ENCODE measurements around the gene CEPT1. TPM values are rescaled to one million over a fixed set of nuclear protein-coding genes. Genes with fewer than 3 reads are reported as not detected.

The CEPT1 gene
- total and polyA plus RNA-seq, 10 of the 15 experiments (the other 5 are each of a cell fraction or from before 2014, with no cell fraction given), result 29.4 to 77.9 (median 54.8) TPM

DNA sequence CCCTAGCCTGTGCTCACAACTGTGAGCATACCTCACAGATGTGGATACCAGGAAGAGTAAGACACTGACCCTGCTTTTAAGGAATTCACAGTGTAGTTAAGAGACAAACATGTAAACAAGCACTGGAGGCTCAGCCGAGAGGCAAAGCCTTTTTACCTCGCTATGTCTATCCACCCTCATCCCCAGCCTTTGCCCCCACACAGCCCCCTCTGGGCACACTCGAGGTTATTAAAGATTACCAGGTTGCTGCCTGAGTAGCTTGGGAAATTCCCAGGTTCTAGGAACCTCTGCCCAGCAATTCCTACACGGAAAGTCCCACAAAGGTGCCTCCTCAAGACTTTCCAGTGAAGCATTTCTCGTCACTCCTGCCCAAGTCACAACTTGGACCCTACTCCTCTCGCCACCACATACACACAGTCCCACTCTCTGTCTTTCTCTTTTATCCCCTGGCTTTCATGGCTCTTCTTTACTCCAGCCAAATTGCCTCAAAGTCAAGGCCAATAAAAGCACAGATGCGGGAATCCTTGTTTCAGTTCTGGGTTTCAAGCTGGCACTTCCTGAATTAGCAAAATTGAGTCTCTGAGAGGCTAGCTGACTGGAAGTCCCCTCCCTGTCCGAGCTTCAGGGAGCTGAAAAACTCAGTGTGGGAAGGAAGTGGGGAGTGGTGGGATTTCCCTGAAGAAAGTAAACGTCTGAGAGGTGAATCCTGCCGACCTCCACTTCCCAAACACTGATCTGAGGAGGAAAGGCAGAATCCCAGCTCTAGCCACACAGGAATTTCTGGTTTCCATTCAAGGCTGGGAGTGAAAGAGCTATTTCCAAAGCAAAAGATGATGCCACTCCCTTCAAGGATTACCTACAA lies 52.9 kb downstream of the CEPT1 start (continued):
- TF ChIP-seq, protein P1, sequence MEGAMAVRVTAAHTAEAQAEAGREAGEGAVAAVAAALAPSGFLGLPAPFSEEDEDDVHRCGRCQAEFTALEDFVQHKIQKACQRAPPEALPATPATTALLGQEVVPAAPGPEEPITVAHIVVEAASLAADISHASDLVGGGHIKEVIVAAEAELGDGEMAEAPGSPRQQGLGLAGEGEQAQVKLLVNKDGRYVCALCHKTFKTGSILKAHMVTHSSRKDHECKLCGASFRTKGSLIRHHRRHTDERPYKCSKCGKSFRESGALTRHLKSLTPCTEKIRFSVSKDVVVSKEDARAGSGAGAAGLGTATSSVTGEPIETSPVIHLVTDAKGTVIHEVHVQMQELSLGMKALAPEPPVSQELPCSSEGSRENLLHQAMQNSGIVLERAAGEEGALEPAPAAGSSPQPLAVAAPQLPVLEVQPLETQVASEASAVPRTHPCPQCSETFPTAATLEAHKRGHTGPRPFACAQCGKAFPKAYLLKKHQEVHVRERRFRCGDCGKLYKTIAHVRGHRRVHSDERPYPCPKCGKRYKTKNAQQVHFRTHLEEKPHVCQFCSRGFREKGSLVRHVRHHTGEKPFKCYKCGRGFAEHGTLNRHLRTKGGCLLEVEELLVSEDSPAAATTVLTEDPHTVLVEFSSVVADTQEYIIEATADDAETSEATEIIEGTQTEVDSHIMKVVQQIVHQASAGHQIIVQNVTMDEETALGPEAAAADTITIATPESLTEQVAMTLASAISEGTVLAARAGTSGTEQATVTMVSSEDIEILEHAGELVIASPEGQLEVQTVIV (IDR thresholded peaks at IDR 0.05; ENCODE audit: borderline replicate concordance, partially characterized antibody), result no peak
- TF ChIP-seq SIN3A (IDR thresholded peaks at IDR 0.05; ENCODE audit: low read depth, low read length) (0 out of 2 replicates have a peak, but pooled peaks have one; percentile 45), PAX8 (IDR thresholded peaks at IDR 0.05) (no peak), EED (IDR thresholded peaks at IDR 0.05; ENCODE audit: low read depth) (peak; percentile 95), POLR2AphosphoS2 (IDR thresholded peaks at IDR 0.05; ENCODE audit: low read depth, low read length) (peak; percentile 79)
- TF ChIP-seq, protein P2, sequence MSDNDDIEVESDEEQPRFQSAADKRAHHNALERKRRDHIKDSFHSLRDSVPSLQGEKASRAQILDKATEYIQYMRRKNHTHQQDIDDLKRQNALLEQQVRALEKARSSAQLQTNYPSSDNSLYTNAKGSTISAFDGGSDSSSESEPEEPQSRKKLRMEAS (IDR thresholded peaks at IDR 0.05; ENCODE audit: low read depth, low read length), result no peak

All from GM12878 (cell line).